HEK293 (cell line): ENCODE data around the gene FBXL15.

Source experiments
- CTCF ChIA-PET: fragments of 350-600 bp; formaldehyde crosslinking; extraction: SDS; loops from one replicate; lab custom pipeline; 2021; ENCODE audit warnings: antibody characterized with exemption; lab: Yijun Ruan, JAX
- POLR2A ChIA-PET: fragments of 300-600 bp; formaldehyde crosslinking; extraction: SDS; loops from one replicate; lab custom pipeline; 2020; ENCODE audit warnings: antibody characterized with exemption, inconsistent platforms; lab: Yijun Ruan, JAX
- H3K27ac ChIP-seq: fragments of 200-500 bp; sonication (Bioruptor generic); 2 replicates; pipeline ENCODE4 v1.5.1; 2014; ENCODE audit warnings: low read depth, low read length, control low read depth, inconsistent platforms; ENCODE audit errors: extremely low read depth
- H3K36me3 ChIP-seq, 2 experiments: fragments of 200-500 bp in 1 of 2; sonication (Bioruptor generic) in 1 of 2; 1 replicate in 1 of 2; 2 replicates in 1 of 2; pipeline ENCODE4 v1.5.1; 2014 to 2017; ENCODE audit warnings: inconsistent platforms in 2 of 2, low read length in 2 of 2; ENCODE audit not compliant: control insufficient read depth in 2 of 2, insufficient read depth in 1 of 2
- H3K4me1 ChIP-seq: fragments of 200-500 bp; sonication (Bioruptor generic); 2 replicates; pipeline ENCODE4 v1.5.1; 2014; ENCODE audit warnings: mild to moderate bottlenecking, low read length, inconsistent platforms; ENCODE audit not compliant: control insufficient read depth, insufficient read depth
- H3K4me3 ChIP-seq: 2 replicates; pipeline ENCODE4 v1.5.1; 2011; ENCODE audit warnings: low read depth, mild to moderate bottlenecking, control low read depth, low read length, moderate library complexity
- H3K9me3 ChIP-seq: fragments of 200-500 bp; sonication (Bioruptor generic); 2 replicates; pipeline ENCODE4 v1.5.1; 2014; ENCODE audit warnings: low read depth, low read length, inconsistent platforms; ENCODE audit not compliant: control insufficient read depth, insufficient read depth
- EGR2 ChIP-seq: fragments of 450-650 bp; formaldehyde crosslinking; IDR thresholded peaks from 2 replicates; pipeline ENCODE4 v1.5.1; 2016; ENCODE audit warnings: low read depth, missing biosample characterization, missing genetic modification characterization
- HOXC10 ChIP-seq: sonication (generic); formaldehyde crosslinking; IDR thresholded peaks from 2 replicates; pipeline ENCODE4 v1.8.1; 2023; ENCODE audit warnings: mild to moderate bottlenecking, missing genetic modification reagents
- KLF1 ChIP-seq: fragments of 450-650 bp; formaldehyde crosslinking; IDR thresholded peaks from 2 replicates; pipeline ENCODE4 v1.5.1; 2016; ENCODE audit warnings: missing biosample characterization, missing genetic modification characterization
- KLF9 ChIP-seq: fragments of 450-650 bp; formaldehyde crosslinking; IDR thresholded peaks from 2 replicates; pipeline ENCODE4 v1.5.1; 2016; ENCODE audit warnings: missing biosample characterization, missing genetic modification characterization, low read depth
- MEIS1 ChIP-seq: sonication (generic); formaldehyde crosslinking; IDR thresholded peaks from 2 replicates; pipeline ENCODE4 v1.8.1; 2022; ENCODE audit warnings: missing genetic modification reagents, mild to moderate bottlenecking, borderline replicate concordance
- SP2 ChIP-seq: fragments of 450-650 bp; formaldehyde crosslinking; IDR thresholded peaks from 2 replicates; pipeline ENCODE4 v1.5.1; 2016; ENCODE audit warnings: missing biosample characterization, missing genetic modification characterization
- SP7 ChIP-seq: fragments of 450-650 bp; formaldehyde crosslinking; IDR thresholded peaks from 2 replicates; pipeline ENCODE4 v1.5.1; 2016; ENCODE audit warnings: missing biosample characterization, missing genetic modification characterization
- TRIM28 ChIP-seq: IDR thresholded peaks from 2 replicates; pipeline ENCODE4 v1.6.1; 2011; ENCODE audit warnings: low read length, control low read depth, borderline replicate concordance
- ZEB2 ChIP-seq: fragments of 450-650 bp; formaldehyde crosslinking; IDR thresholded peaks from 2 replicates; pipeline ENCODE4 v1.5.1; 2016; ENCODE audit warnings: missing biosample characterization, missing genetic modification characterization
- ZNF140 ChIP-seq: fragments of 450-650 bp; formaldehyde crosslinking; IDR thresholded peaks from 2 replicates; pipeline ENCODE4 v1.5.1; 2016; ENCODE audit warnings: missing biosample characterization, missing genetic modification characterization
- ZNF221 ChIP-seq: fragments of 450-650 bp; formaldehyde crosslinking; IDR thresholded peaks from 2 replicates; pipeline ENCODE4 v1.5.1; 2017; ENCODE audit warnings: missing biosample characterization, missing genetic modification characterization, borderline replicate concordance
- ZNF354C ChIP-seq: fragments of 450-650 bp; formaldehyde crosslinking; IDR thresholded peaks from 2 replicates; pipeline ENCODE4 v1.5.1; 2016; ENCODE audit warnings: missing biosample characterization, missing genetic modification characterization, low read depth, borderline replicate concordance
- ZNF433 ChIP-seq: fragments of 450-650 bp; formaldehyde crosslinking; IDR thresholded peaks from 2 replicates; pipeline ENCODE4 v1.5.1; 2016; ENCODE audit warnings: missing biosample characterization, missing genetic modification characterization, low read depth
- ZNF548 ChIP-seq: fragments of 450-650 bp; formaldehyde crosslinking; IDR thresholded peaks from 2 replicates; pipeline ENCODE4 v1.5.1; 2016; ENCODE audit warnings: missing biosample characterization, missing genetic modification characterization
- ZNF571 ChIP-seq: fragments of 450-650 bp; formaldehyde crosslinking; IDR thresholded peaks from 2 replicates; pipeline ENCODE4 v1.5.0; 2017; ENCODE audit warnings: missing biosample characterization, missing genetic modification characterization
- ZNF600 ChIP-seq: fragments of 450-650 bp; formaldehyde crosslinking; IDR thresholded peaks from 2 replicates; pipeline ENCODE4 v1.5.1; 2016; ENCODE audit warnings: missing biosample characterization, missing genetic modification characterization
- ZNF830 ChIP-seq: fragments of 450-650 bp; IDR thresholded peaks from 2 replicates; pipeline ENCODE4 v1.5.0; 2018; ENCODE audit warnings: missing biosample characterization, missing genetic modification characterization, low read depth, mild to moderate bottlenecking, moderate library complexity
- ZSCAN16 ChIP-seq: fragments of 450-650 bp; formaldehyde crosslinking; IDR thresholded peaks from 2 replicates; pipeline ENCODE4 v1.5.1; 2016; ENCODE audit warnings: missing biosample characterization, missing genetic modification characterization
- TF ChIP-seq, protein P1 (sequence below): fragments of 450-650 bp; formaldehyde crosslinking; IDR thresholded peaks from 2 replicates; pipeline ENCODE4 v1.5.1; 2016; ENCODE audit warnings: missing biosample characterization, missing genetic modification characterization
- TF ChIP-seq, protein P2 (sequence below): fragments of 450-650 bp; formaldehyde crosslinking; IDR thresholded peaks from 2 replicates; pipeline ENCODE4 v1.5.1; 2016; ENCODE audit warnings: missing biosample characterization, missing genetic modification characterization, borderline replicate concordance
- TF ChIP-seq, protein P3 (sequence below): fragments of 450-650 bp; formaldehyde crosslinking; IDR thresholded peaks from 2 replicates; pipeline ENCODE4 v1.5.1; 2016; ENCODE audit warnings: missing biosample characterization, missing genetic modification characterization
- TF ChIP-seq, protein P4 (sequence below): fragments of 450-650 bp; formaldehyde crosslinking; IDR thresholded peaks from 2 replicates; pipeline ENCODE4 v1.5.1; 2016; ENCODE audit warnings: missing biosample characterization, missing genetic modification characterization

Gene FBXL15

DNA sequence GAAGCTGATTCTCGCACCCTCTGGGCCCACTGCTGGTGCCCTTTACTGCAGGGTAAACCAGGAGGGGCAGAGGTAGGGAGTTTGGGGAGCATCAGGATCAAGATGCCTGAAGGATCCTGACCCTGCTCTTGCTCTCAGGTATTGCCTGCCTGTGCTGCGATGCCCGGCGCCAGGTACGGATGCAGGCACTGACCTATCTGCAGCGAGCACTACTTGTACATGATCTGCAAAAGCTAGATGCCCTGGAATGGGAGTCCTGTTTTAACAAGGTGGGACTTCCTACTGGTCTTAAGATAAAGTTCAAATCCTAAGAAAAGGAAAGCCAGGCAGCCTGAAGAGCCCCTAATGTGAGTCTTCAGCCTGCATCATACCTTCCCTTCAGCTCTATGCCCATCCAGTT, 41.3 kb upstream of the FBXL15 start (continued):
- TF ChIP-seq MEIS1 (CRISPR knock-in tag) (no peak), ZNF354C (tag by site-specific recombination) (no peak), ZNF433 (tag by site-specific recombination) (no peak), TRIM28 (no peak), ZNF140 (tag by site-specific recombination) (no peak), SP2 (tag by site-specific recombination) (no peak), ZNF221 (tag by site-specific recombination) (no peak), HOXC10 (CRISPR knock-in tag) (no peak)
- TF ChIP-seq, protein P1, sequence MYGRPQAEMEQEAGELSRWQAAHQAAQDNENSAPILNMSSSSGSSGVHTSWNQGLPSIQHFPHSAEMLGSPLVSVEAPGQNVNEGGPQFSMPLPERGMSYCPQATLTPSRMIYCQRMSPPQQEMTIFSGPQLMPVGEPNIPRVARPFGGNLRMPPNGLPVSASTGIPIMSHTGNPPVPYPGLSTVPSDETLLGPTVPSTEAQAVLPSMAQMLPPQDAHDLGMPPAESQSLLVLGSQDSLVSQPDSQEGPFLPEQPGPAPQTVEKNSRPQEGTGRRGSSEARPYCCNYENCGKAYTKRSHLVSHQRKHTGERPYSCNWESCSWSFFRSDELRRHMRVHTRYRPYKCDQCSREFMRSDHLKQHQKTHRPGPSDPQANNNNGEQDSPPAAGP: no peak
- TF ChIP-seq, protein P2, sequence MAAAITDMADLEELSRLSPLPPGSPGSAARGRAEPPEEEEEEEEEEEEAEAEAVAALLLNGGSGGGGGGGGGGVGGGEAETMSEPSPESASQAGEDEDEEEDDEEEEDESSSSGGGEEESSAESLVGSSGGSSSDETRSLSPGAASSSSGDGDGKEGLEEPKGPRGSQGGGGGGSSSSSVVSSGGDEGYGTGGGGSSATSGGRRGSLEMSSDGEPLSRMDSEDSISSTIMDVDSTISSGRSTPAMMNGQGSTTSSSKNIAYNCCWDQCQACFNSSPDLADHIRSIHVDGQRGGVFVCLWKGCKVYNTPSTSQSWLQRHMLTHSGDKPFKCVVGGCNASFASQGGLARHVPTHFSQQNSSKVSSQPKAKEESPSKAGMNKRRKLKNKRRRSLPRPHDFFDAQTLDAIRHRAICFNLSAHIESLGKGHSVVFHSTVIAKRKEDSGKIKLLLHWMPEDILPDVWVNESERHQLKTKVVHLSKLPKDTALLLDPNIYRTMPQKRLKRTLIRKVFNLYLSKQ (tag by site-specific recombination): no peak
- TF ChIP-seq, protein P3, sequence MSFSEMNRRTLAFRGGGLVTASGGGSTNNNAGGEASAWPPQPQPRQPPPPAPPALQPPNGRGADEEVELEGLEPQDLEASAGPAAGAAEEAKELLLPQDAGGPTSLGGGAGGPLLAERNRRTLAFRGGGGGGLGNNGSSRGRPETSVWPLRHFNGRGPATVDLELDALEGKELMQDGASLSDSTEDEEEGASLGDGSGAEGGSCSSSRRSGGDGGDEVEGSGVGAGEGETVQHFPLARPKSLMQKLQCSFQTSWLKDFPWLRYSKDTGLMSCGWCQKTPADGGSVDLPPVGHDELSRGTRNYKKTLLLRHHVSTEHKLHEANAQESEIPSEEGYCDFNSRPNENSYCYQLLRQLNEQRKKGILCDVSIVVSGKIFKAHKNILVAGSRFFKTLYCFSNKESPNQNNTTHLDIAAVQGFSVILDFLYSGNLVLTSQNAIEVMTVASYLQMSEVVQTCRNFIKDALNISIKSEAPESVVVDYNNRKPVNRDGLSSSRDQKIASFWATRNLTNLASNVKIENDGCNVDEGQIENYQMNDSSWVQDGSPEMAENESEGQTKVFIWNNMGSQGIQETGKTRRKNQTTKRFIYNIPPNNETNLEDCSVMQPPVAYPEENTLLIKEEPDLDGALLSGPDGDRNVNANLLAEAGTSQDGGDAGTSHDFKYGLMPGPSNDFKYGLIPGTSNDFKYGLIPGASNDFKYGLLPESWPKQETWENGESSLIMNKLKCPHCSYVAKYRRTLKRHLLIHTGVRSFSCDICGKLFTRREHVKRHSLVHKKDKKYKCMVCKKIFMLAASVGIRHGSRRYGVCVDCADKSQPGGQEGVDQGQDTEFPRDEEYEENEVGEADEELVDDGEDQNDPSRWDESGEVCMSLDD (tag by site-specific recombination): no peak
- TF ChIP-seq, all 188 proteins: peak for 0

DNA sequence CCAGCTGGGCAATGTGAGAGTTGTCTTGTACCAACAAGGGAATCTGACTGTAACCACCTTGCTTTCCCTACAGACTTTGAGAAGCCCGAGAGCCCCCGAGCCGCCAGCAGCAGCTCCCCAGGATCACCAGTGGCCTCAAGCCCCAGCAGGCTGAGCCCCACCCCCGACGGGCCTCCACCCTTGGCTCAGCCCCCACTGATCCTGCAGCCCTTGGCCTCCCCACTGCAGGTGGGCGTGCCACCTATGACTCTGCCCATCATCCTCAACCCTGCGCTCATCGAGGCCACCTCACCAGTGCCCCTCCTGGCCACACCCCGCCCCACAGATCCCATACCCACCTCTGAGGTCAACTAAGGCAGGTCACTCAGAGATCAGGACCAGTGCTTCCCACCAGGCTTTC, 38.7 kb upstream of the FBXL15 start:
- ChIA-PET CTCF (interaction anchor here (0.7 to 5.3 kb wide), 5 partner anchors 12 to 201 kb away, joined by 3 to 38 read pairs (median 3); no protein-coding TSS in a partner anchor), POLR2A (no interaction called here)
- TF ChIP-seq KLF9 (0 out of 2 replicates have a peak, but pooled peaks have one; percentile 31), EGR2 (peak; percentile 21; the same call in 1 of the 2 replicates), SP7 (tag by site-specific recombination) (no peak), ZNF600 (tag by site-specific recombination) (no peak), ZSCAN16 (tag by site-specific recombination) (no peak), KLF1 (tag by site-specific recombination) (peak; percentile 62; the same call in 1 of the 2 replicates)
- H3K9me3 ChIP-seq: no peaks in the 10 kb centered on the region
- peaks cover 16 to 47% of the 10 kb centered on the region in 2 experiments; a peak in 2 of 3 replicates for H3K36me3 ChIP-seq
- no peak overlapping the region for H3K27ac ChIP-seq
- H3K4me3 ChIP-seq: no peak overlapping the region
- 0 out of 2 replicates have a peak, but pooled peaks cover 2% of the 10 kb centered on the region for H3K4me1 ChIP-seq

DNA sequence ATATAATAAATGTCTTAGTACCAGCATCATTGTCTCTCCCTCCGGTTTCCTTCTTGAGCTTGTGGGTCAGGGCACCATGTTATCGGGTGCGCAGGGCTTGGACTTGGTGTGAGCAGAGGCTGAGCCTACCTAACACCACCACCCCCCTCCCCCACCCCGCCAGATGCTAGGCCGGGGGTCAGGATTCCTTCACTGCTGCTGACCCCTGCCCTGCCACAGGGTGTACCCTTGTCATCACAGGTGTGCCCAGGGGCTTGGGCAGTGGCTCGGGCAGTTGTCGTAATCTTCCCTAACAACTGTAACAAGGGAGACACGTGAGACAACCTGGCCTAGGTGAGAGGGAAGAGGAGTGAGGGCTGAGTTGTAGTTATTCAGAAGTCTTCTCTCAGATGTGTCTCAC, 37.8 kb upstream of the FBXL15 start:
- H3K4me3 ChIP-seq: no peak overlapping the region
- no peak overlapping the region for H3K27ac ChIP-seq
- CTCF ChIA-PET: interaction anchor here (0.5 to 5.6 kb wide), 6 partner anchors 10 to 218 kb away, joined by 3 to 60 read pairs (median 4); no protein-coding TSS in a partner anchor
- POLR2A ChIA-PET: no interaction called here
- H3K4me1 ChIP-seq: 0 out of 2 replicates have a peak, but pooled peaks cover 2% of the 10 kb centered on the region
- TF ChIP-seq ZNF600 (tag by site-specific recombination): 0 out of 2 replicates have a peak, but pooled peaks have one; percentile 9
- TF ChIP-seq, protein P4, sequence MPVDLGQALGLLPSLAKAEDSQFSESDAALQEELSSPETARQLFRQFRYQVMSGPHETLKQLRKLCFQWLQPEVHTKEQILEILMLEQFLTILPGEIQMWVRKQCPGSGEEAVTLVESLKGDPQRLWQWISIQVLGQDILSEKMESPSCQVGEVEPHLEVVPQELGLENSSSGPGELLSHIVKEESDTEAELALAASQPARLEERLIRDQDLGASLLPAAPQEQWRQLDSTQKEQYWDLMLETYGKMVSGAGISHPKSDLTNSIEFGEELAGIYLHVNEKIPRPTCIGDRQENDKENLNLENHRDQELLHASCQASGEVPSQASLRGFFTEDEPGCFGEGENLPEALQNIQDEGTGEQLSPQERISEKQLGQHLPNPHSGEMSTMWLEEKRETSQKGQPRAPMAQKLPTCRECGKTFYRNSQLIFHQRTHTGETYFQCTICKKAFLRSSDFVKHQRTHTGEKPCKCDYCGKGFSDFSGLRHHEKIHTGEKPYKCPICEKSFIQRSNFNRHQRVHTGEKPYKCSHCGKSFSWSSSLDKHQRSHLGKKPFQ (tag by site-specific recombination): no peak
- TF ChIP-seq ZNF354C (tag by site-specific recombination): no peak
- no peak for TF ChIP-seq ZEB2 (tag by site-specific recombination)
- no peak for TF ChIP-seq ZNF571 (tag by site-specific recombination)
- no peak for TF ChIP-seq ZNF830 (tag by site-specific recombination)
- no peak for TF ChIP-seq ZNF548
- H3K9me3 ChIP-seq: no peaks in the 10 kb centered on the region
- peaks cover 15 to 46% of the 10 kb centered on the region in 2 experiments; a peak in 2 of 3 replicates for H3K36me3 ChIP-seq
